Osteoblast (primary cell): ENCODE results near the gene TMSB4X. TPM values are rescaled to one million over a fixed set of nuclear protein-coding genes. Genes with fewer than 3 reads are reported as not detected.

Experiments
- DNase-seq: peaks from one replicate; pipeline ENCODE4 v3.0.0; 2011; ENCODE audit warnings: low spot score, mixed read lengths; ENCODE audit not compliant: insufficient read length; ENCODE audit errors: missing footprints
- H2AFZ ChIP-seq: 2 replicates; pipeline ENCODE4 v1.6.0; 2011; ENCODE audit warnings: mild to moderate bottlenecking, low read length
- H3K27ac ChIP-seq: 2 replicates; pipeline ENCODE4 v1.5.1; 2011; ENCODE audit warnings: mild to moderate bottlenecking, low read depth, low read length, moderate library complexity
- H3K27me3 ChIP-seq: 2 replicates; pipeline ENCODE4 v1.6.0; 2012; ENCODE audit warnings: mild to moderate bottlenecking, control low read depth, inconsistent platforms, low read length, moderate library complexity; ENCODE audit not compliant: insufficient read depth
- H3K36me3 ChIP-seq: 2 replicates; pipeline ENCODE4 v1.5.1; 2011; ENCODE audit warnings: mild to moderate bottlenecking, low read length, control low read depth, moderate library complexity; ENCODE audit not compliant: insufficient read depth
- H3K4me1 ChIP-seq: 2 replicates; pipeline ENCODE4 v1.5.1; 2011; ENCODE audit warnings: mild to moderate bottlenecking, low read length, control low read depth, moderate library complexity; ENCODE audit not compliant: insufficient read depth
- H3K4me2 ChIP-seq: 2 replicates; pipeline ENCODE4 v1.6.0; 2011; ENCODE audit warnings: mild to moderate bottlenecking, low read length; ENCODE audit not compliant: insufficient read depth
- H3K4me3 ChIP-seq: fragments of 200-600 bp; sonication (generic); 3 replicates; pipeline ENCODE4 v1.5.1; 2012; ENCODE audit warnings: mild to moderate bottlenecking, low read length, inconsistent platforms; ENCODE audit not compliant: insufficient read depth
- H3K79me2 ChIP-seq: 2 replicates; pipeline ENCODE4 v1.6.0; 2012; ENCODE audit warnings: mild to moderate bottlenecking, low read length, control low read depth, inconsistent platforms; ENCODE audit not compliant: insufficient read depth
- H3K9me3 ChIP-seq: 2 replicates; pipeline ENCODE4 v1.5.1; 2011; ENCODE audit warnings: low read depth, low read length, control low read depth
- H4K20me1 ChIP-seq: 2 replicates; pipeline ENCODE4 v1.6.0; 2012; ENCODE audit warnings: mild to moderate bottlenecking, low read length, control low read depth; ENCODE audit not compliant: insufficient read depth
- total RNA-seq: library from RNA; depleted of rRNA; stranded (reverse); fragments of >200 nt; gene quantifications from 2 replicates; pipeline ENCODE4 v1.2.3, GENCODE V29; 2012
- TF ChIP-seq, protein P1 (sequence below): IDR thresholded peaks from 2 replicates; pipeline ENCODE4 v1.5.1; 2011; ENCODE audit warnings: mild to moderate bottlenecking, low read depth, low read length, moderate library complexity; ENCODE audit errors: extremely low read depth

The TMSB4X gene
- total RNA-seq, 1 donor, result 5,120 TPM

DNA sequence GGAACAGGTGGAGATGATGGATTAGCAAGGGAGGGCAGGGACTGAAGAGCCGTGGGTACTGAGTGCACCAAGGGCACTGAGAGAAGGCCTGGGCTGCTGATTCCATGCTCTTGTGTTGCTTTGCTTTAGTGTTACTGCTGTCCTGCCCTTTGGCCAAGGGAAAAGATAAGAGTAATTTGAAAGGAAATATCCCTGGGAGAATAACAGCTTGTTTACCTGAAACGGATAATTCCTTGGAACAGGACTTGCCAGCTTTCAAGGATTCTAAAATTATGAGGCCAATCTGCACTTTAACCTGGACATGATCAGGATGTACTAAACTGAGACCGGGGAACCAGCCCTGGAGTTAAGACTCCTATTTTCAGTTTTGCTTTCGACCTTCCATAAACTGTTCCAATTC, 49.1 kb downstream of the TMSB4X start:
- no peaks in the 10 kb centered on the region for H3K9me3 ChIP-seq
- no peak overlapping the region for H3K27ac ChIP-seq
- H3K4me1 ChIP-seq, result peaks cover 27% of the 10 kb centered on the region
- no peak overlapping the region for H3K4me3 ChIP-seq
- no peaks in the 10 kb centered on the region for H4K20me1 ChIP-seq
- no peaks in the 10 kb centered on the region for H3K79me2 ChIP-seq
- no peak overlapping the region for H3K4me2 ChIP-seq
- H3K36me3 ChIP-seq, result no peaks in the 10 kb centered on the region
- TF ChIP-seq, protein P1, sequence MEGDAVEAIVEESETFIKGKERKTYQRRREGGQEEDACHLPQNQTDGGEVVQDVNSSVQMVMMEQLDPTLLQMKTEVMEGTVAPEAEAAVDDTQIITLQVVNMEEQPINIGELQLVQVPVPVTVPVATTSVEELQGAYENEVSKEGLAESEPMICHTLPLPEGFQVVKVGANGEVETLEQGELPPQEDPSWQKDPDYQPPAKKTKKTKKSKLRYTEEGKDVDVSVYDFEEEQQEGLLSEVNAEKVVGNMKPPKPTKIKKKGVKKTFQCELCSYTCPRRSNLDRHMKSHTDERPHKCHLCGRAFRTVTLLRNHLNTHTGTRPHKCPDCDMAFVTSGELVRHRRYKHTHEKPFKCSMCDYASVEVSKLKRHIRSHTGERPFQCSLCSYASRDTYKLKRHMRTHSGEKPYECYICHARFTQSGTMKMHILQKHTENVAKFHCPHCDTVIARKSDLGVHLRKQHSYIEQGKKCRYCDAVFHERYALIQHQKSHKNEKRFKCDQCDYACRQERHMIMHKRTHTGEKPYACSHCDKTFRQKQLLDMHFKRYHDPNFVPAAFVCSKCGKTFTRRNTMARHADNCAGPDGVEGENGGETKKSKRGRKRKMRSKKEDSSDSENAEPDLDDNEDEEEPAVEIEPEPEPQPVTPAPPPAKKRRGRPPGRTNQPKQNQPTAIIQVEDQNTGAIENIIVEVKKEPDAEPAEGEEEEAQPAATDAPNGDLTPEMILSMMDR, result no peak
- no peak overlapping the region for H2AFZ ChIP-seq
- no peaks in the 10 kb centered on the region for H3K27me3 ChIP-seq
- DNase-seq, result no peak

DNA sequence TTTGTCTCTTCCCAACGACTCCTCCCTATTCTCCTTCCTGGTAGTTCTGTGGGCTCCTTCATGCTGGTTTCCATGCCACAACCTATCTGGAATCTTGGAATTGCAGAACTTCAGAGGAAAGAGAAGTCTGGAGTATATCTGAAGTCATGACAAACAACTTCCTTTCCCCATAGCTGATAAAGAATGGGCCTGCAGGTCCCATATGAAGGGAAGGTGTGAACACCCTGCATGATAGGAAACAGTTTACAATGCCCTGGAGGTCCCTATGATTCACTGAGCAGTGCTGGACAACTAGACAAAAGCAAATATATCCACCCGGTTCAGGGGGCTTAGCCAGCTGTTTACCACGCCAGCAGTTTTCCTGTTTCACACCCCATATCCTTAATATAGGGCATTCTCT, 50.1 kb downstream of the TMSB4X start:
- H3K27ac ChIP-seq, result no peak overlapping the region
- no peak for DNase-seq
- H3K4me3 ChIP-seq, result no peak overlapping the region
- H3K9me3 ChIP-seq, result no peaks in the 10 kb centered on the region
- H2AFZ ChIP-seq, result no peak overlapping the region
- H3K27me3 ChIP-seq, result no peaks in the 10 kb centered on the region
- no peaks in the 10 kb centered on the region for H3K36me3 ChIP-seq
- H3K4me1 ChIP-seq, result peaks cover 37% of the 10 kb centered on the region
- no peaks in the 10 kb centered on the region for H4K20me1 ChIP-seq
- no peak overlapping the region for H3K4me2 ChIP-seq
- no peaks in the 10 kb centered on the region for H3K79me2 ChIP-seq
- TF ChIP-seq, protein P1, result no peak

Other genes with a start within 250 kb of the TMSB4X start
- gene PRPS2, start 183.7 kb upstream of the TMSB4X start, total RNA-seq, result 24.2 and 24.8 TPM in 2 replicates
- gene TLR7, start 108.0 kb upstream of the TMSB4X start, total RNA-seq, result under 0.01 TPM in 1 of 2 replicates, not detected in the other
- gene TLR8, start 68.5 kb upstream of the TMSB4X start, total RNA-seq, result under 0.01 TPM in 1 of 2 replicates, not detected in the other
- under 0.01 TPM in 1 of 2 replicates, not detected in the other for gene FAM9C, start 69.5 kb downstream of the TMSB4X start, total RNA-seq